ENCODE data around the gene ACVR1B. TPM values are rescaled to one million over a fixed set of nuclear protein-coding genes. Genes with fewer than 3 reads are reported as not detected.

ACVR1B gene
- total and polyA plus RNA-seq, 2 donors (not counting 3 experiments of a cell fraction or from before 2014, with no cell fraction given) = 29.0 to 33.7 TPM

- Histone ChIP-seq H3K27me3 (ENCODE audit: control insufficient read depth in 2 of 2, insufficient read depth in 2 of 2, low read length in 2 of 2) (no peaks in the 10 kb centered on the region), H3K36me3 (ENCODE audit: control insufficient read depth in 2 of 2, extremely low read depth in 1 of 2, insufficient read depth in 2 of 2, low read length in 2 of 2) (no peaks in the 10 kb centered on the region), H2AFZ (ENCODE audit: low read depth, low read length) (no peak overlapping the region), H3K4me2 (ENCODE audit: insufficient read depth, low read length) (no peak overlapping the region), H4K20me1 (replicated peaks; ENCODE audit: control insufficient read depth, extremely low read depth, insufficient read depth, low read length) (no peaks in the 10 kb centered on the region), H3K9me1 (replicated peaks; ENCODE audit: control insufficient read depth, extremely low read depth, insufficient read depth, low read length) (no peaks in the 10 kb centered on the region), H3K4me3 (replicated peaks in 1 of 3; ENCODE audit: insufficient read depth in 1 of 3, low read depth in 1 of 3, low read length in 3 of 3) (no peak overlapping the region), H3K79me2 (ENCODE audit: control insufficient read depth, insufficient read depth, low read length) (no peaks in the 10 kb centered on the region), H3K9ac (replicated peaks; ENCODE audit: extremely low read depth, insufficient read depth, low read length) (no peak overlapping the region), H3K27ac (ENCODE audit: insufficient read depth, low read depth, low read length) (no peak overlapping the region), H3K4me1 (ENCODE audit: control insufficient read depth, extremely low read depth, insufficient read depth, low read length) (peaks cover 26% of the 10 kb centered on the region), H3K9me3 (replicated peaks; ENCODE audit: control insufficient read depth, insufficient read depth, low read length) (no peaks in the 10 kb centered on the region)
- BruUV-seq (replicated peaks) = no TSS peak
- dilution Hi-C loops (cut with MboI; ENCODE audit: extremely low pct_ligation_motif_present, low sequenced_read_pairs) (no loop called here), intact Hi-C loops (cut with micrococcal nuclease) (no loop called here)
- FAIRE-seq = no peak
- CTCF ChIA-PET = interaction anchor here (1.8 kb wide), 1 partner anchor 9 kb away, joined by 9 read pairs; no protein-coding TSS in a partner anchor
- POLR2A ChIA-PET = no interaction called here
- TF ChIP-seq GATA2 (IDR thresholded peaks at IDR 0.05; ENCODE audit: insufficient read depth, insufficient read length, low read depth, low read length) (no peak), FOS (IDR thresholded peaks at IDR 0.05; ENCODE audit: borderline replicate concordance, insufficient read depth, low read length) (no peak), POLR2AphosphoS5 (IDR thresholded peaks at IDR 0.05; ENCODE audit: insufficient read depth, low read depth, low read length) (no peak), POLR2A (IDR thresholded peaks at IDR 0.05; ENCODE audit: low read depth, low read length) (no peak), JUN (IDR thresholded peaks at IDR 0.05; ENCODE audit: borderline replicate concordance, insufficient read depth, insufficient read length, low read depth) (no peak), CTCF (IDR thresholded peaks at IDR 0.05; ENCODE audit: extremely low read depth in 1 of 2, insufficient read depth in 1 of 2, low read depth in 1 of 2, low read length in 2 of 2) (no peak)
- TF ChIP-seq, protein P1, sequence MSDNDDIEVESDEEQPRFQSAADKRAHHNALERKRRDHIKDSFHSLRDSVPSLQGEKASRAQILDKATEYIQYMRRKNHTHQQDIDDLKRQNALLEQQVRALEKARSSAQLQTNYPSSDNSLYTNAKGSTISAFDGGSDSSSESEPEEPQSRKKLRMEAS (IDR thresholded peaks at IDR 0.05; ENCODE audit: insufficient read depth, insufficient read length) = no peak
- DNase-seq (ENCODE audit: low read depth, low spot score) = no peak
These were observed 83.7 kb downstream of the ACVR1B start for GRCh38 chr12:52035190-52035589.
